SK-N-SH treated with all-trans-retinoic acid at 6 μM for 48 hours (cell line): ENCODE data around the gene OR2T6.
"Not testable (repeated sequence)": the region's sequence is repeated elsewhere in the genome, so short reads cannot be mapped to it uniquely, and the experiment has no call there.

Source experiments
- ATAC-seq: fragments of 200-7000 bp; cut with Tn5 transposase; 3 replicates; pipeline ENCODE4 v1.9.1; 2020; ENCODE audit warnings: mild to moderate bottlenecking, moderate library complexity
- BACH2 ChIP-seq: fragments of 250-450 bp; sonication (Bioruptor Pico); IDR thresholded peaks from 2 replicates; pipeline ENCODE4 v1.9.0; 2021; ENCODE audit warnings: mild to moderate bottlenecking, borderline replicate concordance
- CSDC2 ChIP-seq: fragments of 250-450 bp; sonication (Bioruptor Pico); IDR thresholded peaks from 2 replicates; pipeline ENCODE4 v1.5.0; 2020; ENCODE audit warnings: mild to moderate bottlenecking, moderate library complexity
- ESRRG ChIP-seq: fragments of 250-450 bp; sonication (Bioruptor Pico); IDR thresholded peaks from 2 replicates; pipeline ENCODE4 v1.6.1; 2021; ENCODE audit warnings: mild to moderate bottlenecking
- GLIS3 ChIP-seq: fragments of 250-450 bp; sonication (Bioruptor Pico); IDR thresholded peaks from 2 replicates; pipeline ENCODE4 v1.5.0; 2020; ENCODE audit warnings: mild to moderate bottlenecking, moderate library complexity
- ISL1 ChIP-seq: fragments of 250-450 bp; sonication (Bioruptor Pico); IDR thresholded peaks from 2 replicates; pipeline ENCODE4 v2.1.2; 2022; ENCODE audit warnings: mild to moderate bottlenecking, moderate library complexity
- PATZ1 ChIP-seq: fragments of 250-450 bp; sonication (Bioruptor Pico); IDR thresholded peaks from 2 replicates; pipeline ENCODE4 v1.8.0; 2020; ENCODE audit warnings: mild to moderate bottlenecking, moderate library complexity, borderline replicate concordance
- POU6F1 ChIP-seq: fragments of 250-450 bp; sonication (Bioruptor Pico); IDR thresholded peaks from 2 replicates; pipeline ENCODE4 v1.8.0; 2021; ENCODE audit warnings: low read depth, mild to moderate bottlenecking, moderate library complexity, borderline replicate concordance
- PPARA ChIP-seq: fragments of 250-450 bp; sonication (Bioruptor Pico); IDR thresholded peaks from 2 replicates; pipeline ENCODE4 v1.5.0; 2020; ENCODE audit warnings: mild to moderate bottlenecking, borderline replicate concordance
- RARB ChIP-seq: fragments of 250-450 bp; sonication (Bioruptor Pico); IDR thresholded peaks from 2 replicates; pipeline ENCODE4 v1.8.0; 2021; ENCODE audit warnings: mild to moderate bottlenecking, moderate library complexity
- SNAI2 ChIP-seq: fragments of 250-450 bp; sonication (Bioruptor Pico); IDR thresholded peaks from 2 replicates; pipeline ENCODE4 v1.5.0; 2020; ENCODE audit warnings: mild to moderate bottlenecking, moderate library complexity
- TCF4 ChIP-seq: fragments of 250-450 bp; sonication (Bioruptor Pico); IDR thresholded peaks from 2 replicates; pipeline ENCODE4 v1.8.0; 2021; ENCODE audit warnings: mild to moderate bottlenecking, moderate library complexity, borderline replicate concordance
- TOX ChIP-seq: fragments of 250-450 bp; sonication (Bioruptor Pico); IDR thresholded peaks from 2 replicates; pipeline ENCODE4 v1.8.0; 2021; ENCODE audit warnings: mild to moderate bottlenecking, moderate library complexity, borderline replicate concordance
- ZC3H10 ChIP-seq: fragments of 250-450 bp; sonication (Bioruptor Pico); IDR thresholded peaks from 2 replicates; pipeline ENCODE4 v1.5.1; 2021; ENCODE audit warnings: mild to moderate bottlenecking, moderate library complexity
- ZFP3 ChIP-seq: fragments of 250-450 bp; sonication (Bioruptor Pico); IDR thresholded peaks from 2 replicates; pipeline ENCODE4 v1.5.0; 2020; ENCODE audit warnings: mild to moderate bottlenecking, moderate library complexity
- ZFP30 ChIP-seq: fragments of 450-650 bp; formaldehyde crosslinking; IDR thresholded peaks from 2 replicates; pipeline ENCODE4 v1.5.0; 2022; ENCODE audit warnings: mild to moderate bottlenecking, moderate library complexity
- ZNF565 ChIP-seq: fragments of 450-650 bp; formaldehyde crosslinking; conservative IDR thresholded peaks from 2 replicates; pipeline ENCODE4 v1.5.0; 2020; ENCODE audit warnings: low read depth, mild to moderate bottlenecking, moderate library complexity
- ZNF70 ChIP-seq: fragments of 450-650 bp; formaldehyde crosslinking; IDR thresholded peaks from 2 replicates; pipeline ENCODE4 v1.5.0; 2020; ENCODE audit warnings: mild to moderate bottlenecking, moderate library complexity
- ZNF8 ChIP-seq: fragments of 450-650 bp; formaldehyde crosslinking; IDR thresholded peaks from 2 replicates; pipeline ENCODE4 v1.5.0; 2020; ENCODE audit warnings: mild to moderate bottlenecking, moderate library complexity
- TF ChIP-seq, protein P1 (sequence below): fragments of 250-450 bp; sonication (Bioruptor Pico); IDR thresholded peaks from 2 replicates; pipeline ENCODE4 v1.5.1; 2020; ENCODE audit warnings: low read depth, mild to moderate bottlenecking, moderate library complexity

Gene OR2T6

DNA sequence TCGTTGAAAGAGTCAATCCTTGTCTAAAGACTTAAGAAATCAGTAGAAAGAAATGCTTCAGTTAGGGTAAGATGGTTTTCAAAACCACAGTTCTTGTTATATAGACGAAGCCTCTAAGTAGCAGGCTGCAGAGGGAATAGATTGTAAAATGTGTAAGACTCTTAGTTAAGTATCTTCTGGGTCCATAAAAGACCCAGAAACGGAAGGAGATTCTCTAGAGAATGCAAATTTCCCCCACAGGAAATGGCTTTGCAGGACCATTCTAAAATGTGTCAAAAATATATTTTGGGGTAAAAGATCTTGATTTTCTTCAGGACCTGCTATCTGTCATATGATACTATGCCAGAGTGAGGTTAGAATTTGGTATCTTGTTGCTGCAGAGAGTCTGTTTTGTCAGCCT is 40.7 kb downstream of the OR2T6 start:
- TF ChIP-seq ZNF8 (CRISPR knock-in tag) (no peak), PATZ1 (no peak), RARB (CRISPR knock-in tag) (no peak), ZNF70 (CRISPR knock-in tag) (no peak)
- ATAC-seq: no peak

- TF ChIP-seq GLIS3: no peak
- TF ChIP-seq TCF4: no peak
- TF ChIP-seq ZNF70 (CRISPR knock-in tag): no peak
- TF ChIP-seq ZFP30 (CRISPR knock-in tag): no peak
- no peak for TF ChIP-seq BACH2
- TF ChIP-seq ZC3H10 (CRISPR knock-in tag): no peak
- no peak for TF ChIP-seq TOX (CRISPR knock-in tag)
- no peak for TF ChIP-seq PPARA (CRISPR knock-in tag)
- no peak for TF ChIP-seq ZNF565 (CRISPR knock-in tag)
- TF ChIP-seq ZNF8 (CRISPR knock-in tag): no peak
- TF ChIP-seq ZFP3 (CRISPR knock-in tag): no peak
- TF ChIP-seq POU6F1: no peak
These were observed 42.3 kb downstream of the OR2T6 start for GRCh38 chr1:248417854-248418253.

DNA sequence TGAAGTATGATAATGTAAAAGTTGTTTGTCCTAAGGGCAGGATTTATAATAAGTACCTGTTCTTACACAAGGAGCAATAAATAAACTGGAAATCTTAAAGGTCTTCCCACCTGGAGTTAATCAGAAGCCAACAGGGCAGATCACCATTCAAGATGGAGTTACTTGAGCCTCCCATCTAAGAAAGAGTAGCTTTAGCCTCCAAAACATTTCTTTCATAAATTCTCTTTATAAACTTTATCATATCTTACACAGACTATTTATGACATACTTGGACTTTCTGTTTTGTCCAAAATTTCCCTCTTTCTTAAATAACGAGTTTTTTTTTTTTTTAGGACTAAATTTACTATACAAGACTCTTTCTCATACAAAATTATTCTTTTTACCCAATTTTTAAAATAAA is 45.8 kb downstream of the OR2T6 start:
- no peak for ATAC-seq
- TF ChIP-seq ZNF565 (CRISPR knock-in tag) (no peak), BACH2 (no peak), SNAI2 (CRISPR knock-in tag) (no peak), ISL1 (CRISPR knock-in tag) (no peak), PPARA (CRISPR knock-in tag) (no peak), ESRRG (no peak), ZNF70 (CRISPR knock-in tag) (no peak), ZNF8 (CRISPR knock-in tag) (no peak), CSDC2 (CRISPR knock-in tag) (no peak)
- TF ChIP-seq, protein P1, sequence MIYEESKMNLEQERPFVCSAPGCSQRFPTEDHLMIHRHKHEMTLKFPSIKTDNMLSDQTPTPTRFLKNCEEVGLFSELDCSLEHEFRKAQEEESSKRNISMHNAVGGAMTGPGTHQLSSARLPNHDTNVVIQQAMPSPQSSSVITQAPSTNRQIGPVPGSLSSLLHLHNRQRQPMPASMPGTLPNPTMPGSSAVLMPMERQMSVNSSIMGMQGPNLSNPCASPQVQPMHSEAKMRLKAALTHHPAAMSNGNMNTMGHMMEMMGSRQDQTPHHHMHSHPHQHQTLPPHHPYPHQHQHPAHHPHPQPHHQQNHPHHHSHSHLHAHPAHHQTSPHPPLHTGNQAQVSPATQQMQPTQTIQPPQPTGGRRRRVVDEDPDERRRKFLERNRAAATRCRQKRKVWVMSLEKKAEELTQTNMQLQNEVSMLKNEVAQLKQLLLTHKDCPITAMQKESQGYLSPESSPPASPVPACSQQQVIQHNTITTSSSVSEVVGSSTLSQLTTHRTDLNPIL (CRISPR knock-in tag): no peak

More at GRCh38 chr1:248417854-248418253, 42.3 kb downstream of the OR2T6 start:
- ATAC-seq: no peak

DNA sequence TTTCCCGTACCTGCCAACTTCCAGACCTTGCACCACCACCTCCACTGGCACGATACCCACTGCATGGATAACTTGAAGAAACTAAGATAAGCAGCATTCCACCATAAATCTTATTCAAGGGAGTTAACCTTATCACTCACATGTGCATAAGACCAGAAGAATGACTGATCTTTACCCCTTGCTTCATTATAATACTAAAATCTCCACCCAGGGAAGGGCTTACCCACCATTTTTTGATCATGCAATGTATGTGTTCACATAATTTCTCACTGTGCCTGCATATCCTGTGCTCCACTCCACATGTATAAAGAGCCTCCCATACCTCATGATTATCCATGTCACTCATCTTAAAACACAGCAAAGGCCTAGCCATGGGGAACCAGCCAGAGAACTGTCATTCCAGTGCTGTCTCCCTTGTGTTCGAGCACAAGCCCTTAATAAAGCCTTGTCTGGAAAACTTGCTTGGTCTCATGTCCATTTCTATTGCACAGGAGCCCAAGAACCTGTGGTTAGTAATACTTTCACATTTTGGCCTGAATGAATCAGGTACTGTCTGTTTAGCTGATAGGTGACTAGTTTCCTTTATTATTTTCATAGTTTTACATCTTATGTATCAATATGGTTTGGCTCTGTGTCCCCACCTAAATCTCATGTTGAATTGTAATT is 52.1 kb downstream of the OR2T6 start:
- not testable (repeated sequence) for ATAC-seq

- not testable (repeated sequence) for ATAC-seq
These were observed 52.6 kb downstream of the OR2T6 start for GRCh38 chr1:248428192-248428533.

DNA sequence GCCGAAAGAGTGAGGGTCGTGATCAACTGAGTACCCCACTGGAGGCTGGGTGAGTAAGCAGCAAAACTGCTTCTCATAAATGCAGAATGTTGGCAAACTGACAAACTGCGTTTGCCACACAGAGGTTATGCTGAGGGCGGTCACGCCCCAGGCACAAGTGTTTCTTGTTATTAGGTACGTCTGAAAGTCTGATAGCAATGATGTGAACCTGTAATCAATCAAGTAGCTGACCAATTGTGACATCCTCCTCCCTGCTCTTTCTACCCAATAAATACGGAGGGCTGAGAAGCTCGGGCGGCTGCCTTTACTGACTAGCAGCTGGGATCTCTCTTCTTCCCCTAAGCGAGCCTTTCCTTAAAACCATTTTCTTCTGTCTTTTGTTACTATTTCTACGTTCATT is 56.1 kb downstream of the OR2T6 start:
- not testable (repeated sequence) for ATAC-seq

DNA sequence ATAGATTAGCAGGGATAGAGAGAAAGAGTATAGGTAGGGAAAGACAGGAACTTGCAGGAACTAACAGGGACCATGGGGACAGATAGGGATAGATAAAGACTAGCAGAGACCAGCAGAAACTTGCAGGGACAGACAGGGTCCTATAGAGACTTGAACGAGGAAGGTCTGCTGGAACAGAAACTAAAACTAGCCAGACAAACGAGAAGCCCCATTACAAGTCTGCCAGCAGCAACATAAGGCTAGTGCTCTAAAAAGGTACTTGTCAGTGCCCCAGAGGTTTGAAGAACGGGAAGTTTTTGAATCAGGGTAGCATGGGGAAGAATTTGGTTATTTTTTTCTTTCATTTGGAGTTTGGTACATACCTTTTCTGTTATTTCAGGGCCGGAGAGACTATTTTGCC is 56.7 kb downstream of the OR2T6 start:
- ATAC-seq: not testable (repeated sequence)

DNA sequence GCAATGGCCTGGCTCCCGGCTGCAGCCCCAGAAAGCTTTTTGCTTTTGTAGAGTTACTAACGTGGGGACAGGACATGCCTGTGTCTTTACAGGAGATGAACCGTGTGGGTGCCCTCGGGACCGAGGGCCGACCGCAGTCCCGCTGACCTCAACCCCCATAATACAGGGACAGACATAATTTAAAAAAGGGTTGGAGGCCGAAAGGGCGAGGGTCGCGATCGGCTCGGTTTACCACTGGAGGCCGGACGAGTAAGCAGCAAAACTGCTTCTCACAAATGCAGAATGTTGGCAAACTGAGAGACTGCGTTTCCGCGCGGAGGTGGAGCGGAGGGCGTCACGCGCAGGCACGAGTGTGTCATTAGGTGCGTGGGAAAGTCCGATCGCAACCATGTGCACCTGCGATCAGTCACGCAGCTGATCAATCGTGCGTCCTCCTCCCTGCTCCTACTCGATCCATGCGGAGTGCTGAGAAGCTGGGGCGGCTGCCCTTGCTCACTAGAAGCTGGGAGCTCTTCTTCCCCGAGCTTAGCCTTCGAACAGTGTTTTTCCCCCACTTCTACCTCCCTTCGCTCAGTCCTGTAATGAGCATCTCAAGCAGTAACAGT is 58.4 kb downstream of the OR2T6 start:
- ATAC-seq: peak; percentile 33; the same call in 1 of the 3 replicates

GRCh38 chr1:248434913-248435312 is 59.4 kb downstream of the OR2T6 start:
- ATAC-seq: not testable (repeated sequence)

DNA sequence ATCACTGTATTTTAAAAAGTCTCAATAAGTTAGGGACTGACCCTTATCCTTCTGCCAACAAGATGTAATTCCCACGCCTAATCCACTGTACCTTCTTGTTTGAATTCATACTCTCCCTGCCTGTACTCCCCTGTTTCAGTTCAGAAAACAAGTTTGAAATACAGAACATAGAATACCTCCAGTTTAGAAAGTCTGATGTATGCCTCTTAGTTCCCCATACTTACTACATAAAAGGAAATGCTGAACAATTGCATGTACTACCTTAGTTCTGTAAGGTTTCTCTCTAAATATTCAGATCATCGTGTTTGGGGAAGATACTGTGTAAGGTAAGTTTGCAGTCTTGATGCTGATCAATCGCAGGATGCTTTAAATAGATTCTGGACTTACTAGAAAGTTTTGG is 60.8 kb downstream of the OR2T6 start:
- ATAC-seq: not testable (repeated sequence)

DNA sequence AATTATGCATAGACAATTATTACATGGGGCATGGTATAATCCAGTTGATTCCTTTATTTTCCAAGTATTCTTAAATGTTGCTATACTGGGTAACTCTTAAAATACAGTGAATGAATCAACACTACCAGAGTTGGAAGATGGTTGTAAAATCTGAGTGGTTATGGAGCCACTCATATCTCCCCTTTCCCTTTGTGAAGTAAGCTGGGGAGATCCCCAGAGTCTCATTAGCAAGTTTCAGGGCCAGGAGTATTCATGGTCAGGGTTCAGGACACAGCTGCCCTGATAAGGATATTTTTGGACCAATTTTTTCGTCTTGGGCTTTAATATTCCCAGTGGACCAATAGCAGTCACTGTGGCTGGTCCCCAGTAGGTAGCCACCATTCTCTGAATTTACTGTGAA is 63.1 kb downstream of the OR2T6 start:
- not testable (repeated sequence) for ATAC-seq

DNA sequence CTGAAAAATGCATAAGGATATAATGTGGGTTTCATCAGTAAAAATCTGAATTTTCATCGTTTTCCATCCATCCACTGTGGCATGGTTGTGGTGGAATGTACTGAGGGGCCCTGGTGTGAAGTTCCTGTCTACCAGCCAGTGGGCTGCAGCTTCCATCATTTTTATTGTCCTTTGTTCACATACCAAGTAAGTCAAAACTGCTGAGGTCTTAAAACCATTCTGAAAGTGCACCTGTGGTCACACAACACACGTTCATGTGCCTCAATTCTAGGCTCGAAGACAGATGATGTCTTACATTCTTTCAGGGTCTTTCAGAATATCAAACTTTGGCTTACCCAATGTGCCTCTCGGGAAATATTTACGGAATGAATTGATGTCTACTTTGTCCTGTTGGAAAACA is 63.7 kb downstream of the OR2T6 start:
- not testable (repeated sequence) for ATAC-seq
